HG02763 (cell line): ENCODE data around the gene DEAF1.

Source experiments
- ATAC-seq: cut with Tn5 transposase; IDR thresholded peaks from one replicate; pipeline ENCODE4 v1.9.1; 2021; ENCODE audit warnings: mild to moderate bottlenecking, moderate library complexity; ENCODE audit not compliant: unreplicated experiment

Gene DEAF1

DNA sequence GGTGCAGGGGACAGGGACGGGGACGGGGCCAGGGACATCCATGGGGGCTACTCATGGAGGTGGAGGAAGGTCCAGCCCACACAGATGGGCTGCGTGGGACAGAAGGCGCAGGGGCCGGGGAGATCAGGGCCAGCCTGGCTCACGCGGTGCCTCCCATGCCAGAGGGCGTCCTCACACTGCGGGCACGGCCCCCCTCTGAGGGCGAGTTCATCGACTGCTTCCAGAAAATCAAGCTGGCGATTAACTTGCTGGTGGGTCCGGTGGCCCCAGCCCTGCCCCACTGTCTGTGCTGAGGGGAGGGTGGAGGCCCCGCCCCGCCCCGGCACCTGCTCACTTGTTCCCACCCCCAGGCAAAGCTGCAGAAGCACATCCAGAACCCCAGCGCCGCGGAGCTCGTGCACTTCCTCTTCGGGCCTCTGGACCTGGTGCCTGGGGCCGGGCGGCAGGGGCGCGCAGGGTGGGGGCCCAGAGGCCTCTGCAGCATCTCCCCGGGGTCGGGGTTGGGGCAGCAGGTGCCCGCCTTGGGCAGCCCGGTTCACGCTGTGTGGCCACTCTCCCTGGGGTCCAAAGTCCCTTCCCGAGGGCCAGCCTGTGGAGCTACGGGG is 26.8 kb upstream of the DEAF1 start:
- ATAC-seq = no peak

DNA sequence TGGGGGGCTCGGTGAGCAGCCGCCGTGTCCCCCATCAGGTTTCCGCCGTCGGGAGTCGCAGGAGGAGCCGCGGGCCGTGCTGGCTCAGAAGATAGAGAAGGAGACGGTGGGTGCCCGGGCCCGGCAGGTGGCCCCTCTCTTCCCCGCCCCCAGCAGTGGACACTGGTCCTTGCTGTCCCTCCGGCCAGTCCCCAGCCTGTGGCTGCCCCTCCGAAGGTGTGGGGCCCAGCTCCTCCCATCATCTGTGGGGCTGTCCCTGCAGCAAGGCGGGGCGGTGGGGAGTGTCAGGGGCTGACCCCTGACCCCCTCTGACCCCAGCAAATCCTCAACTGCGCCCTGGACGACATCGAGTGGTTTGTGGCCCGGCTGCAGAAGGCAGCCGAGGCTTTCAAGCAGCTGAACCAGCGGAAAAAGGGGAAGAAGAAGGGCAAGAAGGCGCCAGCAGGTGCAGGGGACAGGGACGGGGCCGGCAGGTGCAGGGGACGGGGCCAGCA is 26.3 kb upstream of the DEAF1 start:
- ATAC-seq = no peak

DNA sequence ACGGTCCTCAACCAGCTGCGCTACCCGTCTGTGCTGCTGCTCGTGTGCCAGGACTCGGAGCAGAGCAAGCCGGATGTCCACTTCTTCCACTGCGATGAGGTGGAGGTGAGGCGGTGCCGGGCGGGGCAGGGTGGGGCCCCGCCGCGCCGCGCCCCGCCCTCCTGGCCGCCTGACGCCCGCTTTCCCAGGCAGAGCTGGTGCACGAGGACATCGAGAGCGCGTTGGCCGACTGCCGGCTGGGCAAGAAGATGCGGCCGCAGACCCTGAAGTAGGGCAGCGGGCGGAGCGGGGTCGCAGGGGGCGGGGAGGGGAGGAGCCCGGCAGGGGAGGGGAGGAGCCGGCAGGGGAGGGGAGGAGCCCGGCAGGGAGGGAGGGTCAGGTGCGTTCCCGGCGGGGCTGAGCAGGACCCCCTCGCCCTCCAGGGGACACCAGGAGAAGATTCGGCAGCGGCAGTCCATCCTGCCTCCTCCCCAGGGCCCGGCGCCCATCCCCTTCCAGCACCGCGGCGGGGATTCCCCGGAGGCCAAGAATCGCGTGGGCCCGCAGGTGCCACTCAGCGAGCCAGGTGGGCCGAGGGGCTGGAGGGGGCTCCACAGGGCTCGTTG is 25.7 kb upstream of the DEAF1 start:
- ATAC-seq = no peak

DNA sequence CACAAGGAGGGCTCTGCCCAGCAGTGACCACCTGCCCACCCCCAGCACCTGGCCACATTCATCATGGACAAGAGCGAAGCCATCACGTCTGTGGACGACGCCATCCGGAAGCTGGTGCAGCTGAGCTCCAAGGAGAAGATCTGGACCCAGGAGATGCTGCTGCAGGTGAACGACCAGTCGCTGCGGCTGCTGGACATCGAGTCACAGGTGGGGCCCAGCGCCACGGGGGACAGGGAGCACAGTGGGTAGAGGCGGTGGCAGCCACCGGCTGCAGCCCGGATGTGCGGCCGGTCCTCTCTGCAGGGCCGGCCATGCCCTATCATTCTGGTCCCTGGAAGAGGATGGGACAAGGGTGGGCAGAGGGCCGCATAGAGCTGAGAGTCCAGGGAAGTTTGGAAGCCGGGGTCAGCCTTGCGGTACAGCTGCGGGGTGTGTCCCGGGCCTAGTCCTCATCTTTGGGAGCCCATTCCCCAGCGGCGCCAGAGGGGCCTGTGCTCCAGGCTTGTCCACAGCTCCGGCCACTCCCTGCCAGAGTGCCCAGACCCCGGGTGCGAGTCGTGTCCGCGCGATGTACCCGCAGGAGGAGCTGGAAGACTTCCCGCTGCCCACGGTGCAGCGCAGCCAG is 25.1 kb upstream of the DEAF1 start:
- ATAC-seq = no peak

DNA sequence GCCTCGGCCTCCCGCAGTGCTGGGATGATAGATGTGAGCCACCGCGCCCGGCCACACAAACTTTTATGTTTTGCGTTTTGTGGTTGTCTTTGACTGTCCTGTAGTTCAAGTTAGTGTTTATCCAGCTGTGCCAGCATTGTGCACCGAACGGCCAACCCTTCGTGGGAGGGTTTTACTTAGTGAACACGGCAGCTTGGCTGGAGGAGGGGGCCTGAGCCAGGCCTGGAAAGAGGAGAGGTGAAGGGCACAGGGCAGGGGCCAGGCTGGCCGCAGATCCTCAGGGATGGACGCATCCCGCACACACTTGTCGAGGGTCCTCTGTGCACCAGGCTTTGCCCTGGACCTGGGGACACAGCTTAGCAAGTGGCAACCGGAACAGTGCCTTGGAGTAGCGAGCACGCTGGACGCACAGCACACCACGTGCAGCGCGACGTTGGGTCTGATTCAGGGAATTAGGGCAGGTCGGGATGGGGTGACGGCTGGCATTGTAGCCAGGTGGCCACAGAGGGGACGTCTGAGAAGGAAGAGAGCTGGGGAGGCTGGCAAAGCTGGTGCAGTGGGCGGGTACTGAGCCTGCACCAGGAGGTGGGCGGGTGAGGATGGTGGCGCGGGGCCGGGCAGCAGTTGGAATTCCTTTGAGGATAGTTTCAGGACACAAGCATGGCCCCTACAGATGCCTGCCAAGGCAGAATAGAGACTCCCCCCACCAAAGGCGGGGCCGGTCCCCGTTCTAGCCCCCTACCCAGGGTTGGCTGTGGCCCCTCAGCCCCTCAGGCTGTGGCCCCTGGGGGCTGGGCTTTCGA is 24.4 kb upstream of the DEAF1 start:
- ATAC-seq = no peak

DNA sequence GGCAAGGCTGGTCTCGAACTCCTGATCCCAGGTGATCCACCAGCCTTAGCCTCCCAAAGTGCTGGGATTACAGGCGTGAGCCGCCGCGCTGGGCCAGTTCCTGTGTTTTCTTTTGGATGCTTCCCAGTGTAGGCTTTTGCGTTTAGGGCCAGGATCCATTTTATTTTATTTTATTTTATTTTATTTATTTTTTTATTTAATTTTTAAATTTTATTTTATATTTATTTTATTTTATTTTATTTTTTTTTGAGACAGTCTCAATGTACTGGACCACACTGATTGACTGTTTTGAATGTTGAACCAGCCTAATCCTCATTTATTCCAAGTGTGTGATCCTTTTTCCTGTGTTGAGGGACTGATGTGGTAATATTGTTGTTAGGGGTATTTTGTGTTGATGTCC is 19.4 kb upstream of the DEAF1 start:
- no peak for ATAC-seq

DNA sequence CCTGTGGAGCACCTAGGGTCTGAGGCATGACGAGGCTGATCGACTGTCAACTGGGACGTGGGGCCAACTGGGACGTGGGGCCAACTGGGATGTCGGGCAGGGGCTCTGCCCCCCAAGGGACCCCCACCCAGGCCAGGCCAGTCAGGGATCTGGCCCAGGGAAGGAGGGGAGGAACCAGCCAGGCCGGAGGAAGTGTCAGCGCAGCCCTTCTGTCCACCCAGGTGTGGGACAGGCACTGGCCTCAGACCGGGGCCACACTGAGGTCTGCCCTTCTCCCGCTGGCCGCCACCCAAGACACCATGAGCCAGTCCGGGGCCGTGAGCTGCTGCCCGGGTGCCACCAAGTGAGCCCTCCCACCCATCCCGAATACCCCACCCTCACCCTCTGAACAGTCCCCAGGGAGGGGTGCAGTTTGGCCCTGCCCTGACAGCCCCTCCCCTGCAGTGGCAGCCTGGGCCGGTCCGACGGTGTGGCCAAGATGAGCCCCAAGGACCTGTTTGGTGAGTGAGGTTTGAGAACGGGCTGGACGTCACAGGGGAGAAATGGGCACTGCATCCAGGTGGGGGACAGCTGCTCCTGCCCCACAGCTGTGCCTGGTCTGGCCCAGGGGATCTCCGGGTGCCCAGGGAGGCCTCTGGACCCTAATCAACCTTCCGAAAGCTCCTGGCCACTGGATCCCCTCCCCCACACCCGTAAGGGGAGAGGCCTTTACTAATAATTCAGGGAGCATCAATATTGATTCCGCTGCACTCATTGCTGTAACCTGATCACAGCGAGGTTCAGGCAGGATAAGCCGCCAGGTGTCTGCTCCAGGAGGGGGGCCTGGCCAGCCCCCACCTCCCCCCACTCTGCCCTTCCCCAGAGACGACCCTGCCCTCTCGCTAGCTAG is 14.3 kb upstream of the DEAF1 start:
- ATAC-seq = no peak

DNA sequence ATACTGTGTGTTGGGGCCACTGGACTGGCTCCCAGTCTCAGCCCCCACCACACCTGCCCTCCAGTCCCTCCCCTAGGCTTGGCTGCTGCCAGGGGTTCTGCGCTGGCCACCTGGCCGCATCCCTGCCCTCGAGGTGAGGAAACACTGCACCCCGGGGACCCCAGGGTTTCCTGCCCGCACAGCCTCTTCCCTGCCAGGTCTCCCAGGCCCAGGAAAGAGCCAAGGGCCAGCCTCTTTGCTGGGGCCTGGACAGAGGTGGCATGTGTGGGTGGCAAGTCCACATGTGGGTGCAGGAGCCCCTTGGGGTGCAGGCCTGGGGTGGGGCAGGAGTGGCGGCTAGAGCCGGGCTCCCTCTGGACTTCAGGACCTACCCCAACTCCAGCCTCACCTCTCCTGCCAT is 13.5 kb upstream of the DEAF1 start:
- no peak for ATAC-seq

DNA sequence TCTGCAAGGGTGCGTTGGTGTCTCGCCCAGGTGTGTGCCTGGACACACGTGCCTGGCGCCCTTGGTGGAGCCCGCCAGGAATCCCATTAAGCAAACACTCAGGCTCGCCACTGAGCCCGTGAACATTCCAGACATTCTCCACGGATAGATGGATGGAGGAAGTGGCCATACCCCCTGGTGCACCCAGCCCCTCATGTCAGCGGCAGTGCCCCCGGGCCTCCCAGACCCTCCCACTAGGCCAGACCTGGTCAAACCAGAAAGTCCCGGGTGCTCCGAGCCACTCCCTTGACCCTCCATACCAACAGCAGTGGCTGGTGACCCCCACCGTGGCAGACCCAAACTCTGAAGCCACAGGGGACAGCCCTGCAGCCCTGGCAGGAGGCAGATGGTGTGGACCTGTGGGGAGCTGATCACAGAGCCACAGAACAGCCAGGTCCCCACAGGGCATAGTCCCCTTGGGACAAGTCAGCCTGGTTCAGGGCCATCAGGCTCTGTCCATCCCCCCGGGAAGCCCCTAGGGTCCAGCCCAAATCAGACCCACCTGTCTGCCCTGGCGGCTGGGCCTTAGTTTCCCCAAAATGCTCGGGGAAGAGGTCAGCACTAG is 12.9 kb upstream of the DEAF1 start:
- no peak for ATAC-seq

DNA sequence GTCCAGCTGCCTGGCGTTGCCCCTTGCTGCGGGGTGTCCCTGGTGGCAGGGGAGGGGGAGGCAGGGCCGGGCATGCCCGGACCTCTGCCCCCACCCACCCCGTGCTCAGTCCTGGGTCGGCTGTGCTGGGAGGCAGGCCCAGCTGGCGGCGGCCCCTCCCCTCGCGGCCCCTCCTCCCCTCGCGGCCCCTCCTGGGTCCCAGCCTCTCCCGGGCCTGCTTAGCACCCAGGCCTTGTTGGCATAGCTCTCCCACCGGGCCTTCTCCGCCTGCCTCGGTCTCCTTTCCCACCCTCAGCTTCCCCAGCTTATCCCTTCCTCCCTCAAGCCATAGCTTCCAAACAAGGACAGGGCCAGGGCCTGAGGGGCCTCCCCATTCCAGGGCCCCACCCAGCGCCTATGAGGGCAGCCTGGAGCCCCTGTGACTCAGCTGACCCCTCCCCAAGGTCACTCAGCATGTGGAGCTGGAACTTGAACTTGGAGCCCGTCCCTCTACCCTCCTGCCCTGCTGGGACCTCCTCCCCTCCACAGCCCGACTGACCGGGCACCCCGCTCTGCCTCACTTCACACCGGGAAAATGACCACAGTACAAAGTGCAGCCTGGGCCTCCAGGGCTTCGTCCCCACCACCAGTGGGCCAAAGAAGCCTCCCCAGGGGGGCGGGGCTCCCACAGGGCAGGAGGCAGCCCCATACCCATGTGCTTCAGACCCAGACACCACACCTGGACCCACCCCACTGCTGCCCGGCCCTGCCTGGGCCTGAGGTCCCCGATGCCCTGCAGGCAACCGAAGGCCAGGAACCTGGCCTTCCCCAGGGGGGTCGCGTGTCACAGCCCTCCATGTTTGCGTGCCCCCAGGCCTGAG is 12.2 kb upstream of the DEAF1 start:
- ATAC-seq = no peak

DNA sequence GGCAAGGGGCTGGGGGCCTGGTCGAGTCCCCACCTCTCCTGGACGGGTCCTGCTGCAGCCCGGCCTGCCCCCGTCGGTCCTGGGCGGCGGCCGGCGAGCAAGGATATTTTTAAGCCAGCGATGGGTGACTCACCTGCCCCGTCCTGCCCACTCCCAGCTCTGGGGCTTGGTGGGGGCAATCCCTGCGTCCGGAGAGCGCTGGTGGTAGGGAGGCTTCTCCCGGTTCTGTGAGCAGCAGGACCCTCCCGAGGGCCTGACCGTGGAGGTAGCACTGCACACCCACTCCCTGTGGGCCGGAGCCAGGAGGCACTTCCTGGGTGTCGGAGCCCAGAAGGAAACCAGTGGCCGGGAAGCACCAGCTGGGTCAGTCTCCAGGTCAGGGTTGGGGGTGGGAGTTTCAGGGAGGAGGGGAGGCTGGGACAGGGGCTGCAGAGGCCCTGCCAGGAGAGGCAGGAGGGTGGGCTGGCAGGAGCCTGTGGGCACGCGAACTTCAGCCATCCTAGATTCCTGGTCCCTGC is 11.5 kb upstream of the DEAF1 start:
- no peak for ATAC-seq

DNA sequence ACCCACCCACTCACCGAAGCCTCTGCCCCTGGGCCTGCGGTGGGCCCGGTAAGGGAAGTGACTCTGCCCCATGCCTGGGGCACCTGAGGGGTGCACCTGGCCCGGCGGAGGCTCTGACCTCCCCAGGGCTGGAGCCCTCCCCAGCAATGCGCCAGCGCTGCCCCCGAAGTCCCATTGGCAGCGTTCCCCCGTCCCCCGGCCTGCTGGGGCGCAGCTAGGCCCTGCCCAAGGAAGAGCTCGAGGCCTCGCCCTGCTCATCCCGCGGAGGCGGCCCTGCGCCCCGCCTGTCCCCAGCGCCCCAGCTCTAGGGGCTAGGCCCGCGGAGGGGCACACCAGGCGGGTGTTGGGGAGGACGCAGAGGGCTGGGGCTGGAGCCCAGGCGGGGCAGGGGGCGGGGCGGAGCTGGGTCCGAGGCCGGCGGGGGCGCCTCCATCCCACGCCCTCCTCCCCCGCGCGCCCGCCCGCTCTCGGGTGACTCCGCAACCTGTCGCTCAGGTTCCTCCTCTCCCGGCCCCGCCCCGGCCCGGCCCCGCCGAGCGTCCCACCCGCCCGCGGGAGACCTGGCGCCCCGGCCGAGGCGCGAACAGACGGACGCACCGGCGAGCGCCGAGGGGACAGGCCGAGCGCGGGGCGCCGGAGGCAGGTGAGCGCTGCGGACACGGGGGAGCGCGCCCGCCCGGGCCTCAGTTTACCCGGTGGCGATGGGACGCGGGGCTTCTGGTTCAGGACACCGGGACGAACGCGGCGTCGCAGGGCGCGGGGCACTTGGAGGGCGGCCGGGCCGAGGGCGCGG is 10.8 kb upstream of the DEAF1 start, which contains the start of gene EPS8L2:
Gene EPS8L2 (plus strand): TSS at position 586 of the 793 bp plus-strand sequence. CDS start 3,177 bp downstream, outside the sequence.
- ATAC-seq = no peak

DNA sequence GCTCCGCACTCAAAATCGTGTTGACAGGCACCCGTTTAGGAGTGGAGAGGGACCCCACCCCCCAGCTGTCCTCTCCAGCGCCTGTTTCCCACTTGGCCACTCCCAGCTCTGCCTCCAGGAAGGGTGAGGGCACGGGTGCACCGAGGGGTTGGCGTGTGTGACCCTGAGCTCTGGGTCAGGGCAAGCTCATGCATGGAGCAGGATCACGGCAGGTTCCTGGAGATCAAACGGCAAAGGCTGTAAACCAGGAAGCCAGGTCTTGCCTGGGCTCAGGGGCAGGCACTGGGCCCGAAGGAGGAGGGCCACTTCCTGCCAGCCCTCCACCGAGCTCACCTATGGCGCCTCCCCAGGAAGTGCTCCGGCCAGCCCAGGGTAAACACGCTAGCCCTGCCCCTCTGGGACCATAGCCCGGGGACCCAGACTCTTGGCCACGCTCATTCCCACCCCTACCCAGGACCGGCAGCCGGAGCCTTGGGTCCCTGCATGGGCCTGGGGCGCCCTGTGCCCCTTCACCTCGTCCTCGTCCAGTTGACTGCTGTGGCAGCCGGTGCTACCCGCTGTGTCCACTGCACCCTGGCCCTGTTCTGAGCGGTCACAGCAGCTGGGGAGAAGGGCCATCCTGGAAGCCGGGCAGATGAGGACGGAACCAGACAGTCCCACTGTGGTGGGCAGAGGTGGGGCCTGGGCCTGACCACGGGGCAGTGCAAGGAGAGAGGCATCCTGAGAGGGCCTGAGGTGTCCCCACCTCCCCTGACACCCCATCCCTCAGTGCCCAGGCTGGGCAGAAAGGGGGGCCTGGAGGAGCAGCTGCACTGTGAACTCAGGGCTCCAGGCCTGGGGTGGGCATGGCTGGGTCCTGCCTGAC is 10.0 kb upstream of the DEAF1 start:
- no peak for ATAC-seq

DNA sequence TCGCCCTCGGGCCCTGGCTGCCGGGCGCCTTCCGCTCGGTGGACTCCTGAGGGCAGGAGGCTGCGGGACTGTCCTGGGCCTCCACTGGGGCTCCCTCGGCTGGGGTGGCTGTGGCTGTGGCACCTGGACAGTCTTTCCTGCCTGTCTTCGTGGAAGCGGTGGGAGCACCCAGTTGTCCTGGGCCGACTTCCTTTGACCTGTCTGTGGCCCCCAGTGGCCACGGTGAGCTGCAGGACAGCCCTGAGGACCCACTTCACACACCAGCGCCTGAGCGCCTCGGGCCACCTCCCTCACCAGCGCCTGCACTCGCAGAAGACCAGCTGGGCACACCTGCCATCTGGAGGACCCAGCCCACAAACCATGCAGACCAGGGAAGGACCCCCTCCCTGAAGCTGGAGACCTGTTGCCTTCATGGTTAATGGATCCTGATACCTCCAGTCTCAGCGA is 9.2 kb upstream of the DEAF1 start:
- no peak for ATAC-seq

DNA sequence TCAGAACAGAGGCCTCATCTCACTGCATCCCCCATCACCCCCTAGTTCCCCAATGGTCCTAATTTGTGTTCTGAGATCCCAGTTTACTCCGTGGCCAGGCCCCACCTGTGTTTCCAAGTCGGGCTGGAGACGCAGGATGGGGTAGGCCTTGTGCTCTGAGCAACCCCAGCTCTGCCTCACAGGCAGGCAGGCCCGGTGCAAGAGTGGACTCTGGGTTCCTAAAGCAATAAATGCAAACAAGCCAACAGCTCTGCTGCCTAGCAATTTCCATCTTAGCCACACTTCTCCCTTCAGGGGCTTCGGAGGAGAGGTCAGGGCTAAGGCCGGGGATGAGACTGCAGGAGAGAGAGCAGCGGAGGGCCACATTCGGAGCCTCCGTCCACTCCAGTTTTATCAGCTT is 8.5 kb upstream of the DEAF1 start:
- no peak for ATAC-seq

DNA sequence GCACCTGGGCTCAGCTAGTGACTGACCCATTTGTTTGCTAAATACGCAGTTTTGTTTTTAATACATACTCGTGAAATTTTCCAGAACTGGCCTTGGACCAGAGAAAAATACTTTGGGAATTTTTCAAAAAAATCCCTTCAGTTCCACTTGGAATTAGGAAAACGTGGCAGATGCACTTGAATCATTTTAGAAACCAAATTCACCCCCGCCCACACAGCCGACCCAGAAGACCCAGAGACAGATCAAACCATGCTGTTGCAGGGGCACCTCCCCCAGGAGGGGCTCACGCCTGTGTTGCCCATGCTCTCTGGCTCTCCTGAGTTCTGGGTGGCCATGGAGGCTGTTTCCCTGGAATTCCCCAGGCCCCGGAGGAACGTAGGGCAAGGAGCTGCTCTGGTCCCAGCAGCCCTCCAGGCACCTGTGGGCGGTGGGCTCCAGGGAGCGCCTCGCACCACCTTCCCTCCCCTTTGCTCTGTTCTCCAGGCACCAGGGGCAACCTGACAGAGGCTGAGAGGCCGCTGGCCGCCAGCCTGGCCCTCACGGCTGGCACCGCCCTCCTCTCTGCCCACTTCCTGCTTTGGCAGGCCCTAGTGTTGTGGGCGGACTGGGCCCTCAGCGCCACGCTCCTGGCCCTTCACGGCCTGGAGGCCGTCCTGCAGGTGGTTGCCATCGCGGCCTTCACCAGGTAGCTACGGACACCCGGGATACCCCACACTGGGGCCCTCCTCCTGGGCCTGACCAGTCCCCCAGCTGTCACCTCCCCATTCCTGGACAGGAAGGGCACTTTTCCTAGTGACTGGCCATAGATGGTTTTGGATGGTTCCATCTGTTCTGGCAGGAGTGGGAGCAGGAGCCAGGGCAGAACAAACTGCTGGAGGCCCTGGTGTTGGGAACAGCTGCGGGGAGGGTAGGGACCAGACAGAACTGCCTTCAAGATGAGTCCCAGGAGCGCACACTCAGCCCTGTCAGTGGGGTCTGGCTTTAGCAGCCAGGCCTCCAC is 7.7 kb upstream of the DEAF1 start:
- ATAC-seq = no peak
